ENCODE data around the gene PLEKHG4B. TPM values are rescaled to one million over a fixed set of nuclear protein-coding genes. Genes with fewer than 3 reads are reported as not detected.

Gene PLEKHG4B
- polyA plus RNA-seq, 1 of the 3 experiments (the other 2 are of a cell fraction), result 0.18 TPM

GRCh38 chr5:157126-157715, 65.3 kb downstream of the PLEKHG4B start:
- POLR2A ChIA-PET, result no interaction called here
- Histone ChIP-seq H3K9me3 (no peaks in the 10 kb centered on the region), H3K27me3 (ENCODE audit: insufficient read depth) (no peaks in the 10 kb centered on the region; the same call in 1 of the 2 replicates), H2AFZ (ENCODE audit: low read depth) (no peak overlapping the region), H3K9me2 (no peaks in the 10 kb centered on the region), H3K4me3 (ENCODE audit: low read depth in 2 of 2, low read length in 1 of 2) (no peak overlapping the region), H3K79me2 (ENCODE audit: insufficient read depth) (no peaks in the 10 kb centered on the region), H4K20me1 (ENCODE audit: insufficient read depth) (no peaks in the 10 kb centered on the region), H3F3A (replicated peaks; ENCODE audit: insufficient read depth) (peaks cover 3% of the 10 kb centered on the region), H3K9ac (no peak overlapping the region), H3K27ac (ENCODE audit: low read depth in 2 of 2, low read length in 1 of 2) (no peak overlapping the region), H3K4me1 (ENCODE audit: control insufficient read depth in 1 of 2, insufficient read depth in 2 of 2, low read depth in 1 of 2, low read length in 1 of 2) (no peaks in the 10 kb centered on the region), H3K4me2 (no peak overlapping the region), H3K36me3 (replicated peaks in 1 of 2; ENCODE audit: control insufficient read depth in 1 of 2, insufficient read depth in 2 of 2, low read length in 1 of 2) (no peaks in the 10 kb centered on the region)
- no peak for DNase-seq
- TF ChIP-seq GATA2 (CRISPR knock-in tag; IDR thresholded peaks at IDR 0.05), result no peak
- WGBS (ENCODE audit: low lambda C conversion rate), result 80% methylated on average over 9 of the region's 12 CpGs
- CTCF ChIA-PET, result no interaction called here

GRCh38 chr5:157801-158200, 65.8 kb downstream of the PLEKHG4B start:
- Histone ChIP-seq H3F3A (replicated peaks; ENCODE audit: insufficient read depth) (peaks cover 3% of the 10 kb centered on the region), H3K9ac (no peak overlapping the region), H3K4me3 (ENCODE audit: low read depth in 2 of 2, low read length in 1 of 2) (no peak overlapping the region), H3K4me1 (ENCODE audit: control insufficient read depth in 1 of 2, insufficient read depth in 2 of 2, low read depth in 1 of 2, low read length in 1 of 2) (no peaks in the 10 kb centered on the region), H3K27ac (ENCODE audit: low read depth in 2 of 2, low read length in 1 of 2) (no peak overlapping the region), H3K4me2 (no peak overlapping the region), H3K36me3 (replicated peaks in 1 of 2; ENCODE audit: control insufficient read depth in 1 of 2, insufficient read depth in 2 of 2, low read length in 1 of 2) (no peaks in the 10 kb centered on the region), H3K9me2 (no peaks in the 10 kb centered on the region), H3K9me3 (no peaks in the 10 kb centered on the region), H2AFZ (ENCODE audit: low read depth) (no peak overlapping the region), H4K20me1 (ENCODE audit: insufficient read depth) (no peaks in the 10 kb centered on the region), H3K27me3 (ENCODE audit: insufficient read depth) (no peaks in the 10 kb centered on the region; the same call in 1 of the 2 replicates), H3K79me2 (ENCODE audit: insufficient read depth) (no peaks in the 10 kb centered on the region)
- 77% methylated on average over 8 of the region's 11 CpGs for WGBS (ENCODE audit: low lambda C conversion rate)
- ChIA-PET CTCF (no interaction called here), POLR2A (no interaction called here)
- TF ChIP-seq TEAD4 (IDR thresholded peaks at IDR 0.05; ENCODE audit: borderline replicate concordance, insufficient read depth) (no peak), EP300 (IDR thresholded peaks at IDR 0.05; ENCODE audit: borderline replicate concordance in 1 of 2, low read depth in 1 of 2, low read length in 1 of 2) (no peak), TCF12 (IDR thresholded peaks at IDR 0.05) (no peak), NRF1 (IDR thresholded peaks at IDR 0.05; ENCODE audit: low read depth, low read length) (no peak), RAD21 (IDR thresholded peaks at IDR 0.05; ENCODE audit: low read length) (no peak), MEF2A (IDR thresholded peaks at IDR 0.05; ENCODE audit: borderline replicate concordance, low read depth) (no peak), JUND (IDR thresholded peaks at IDR 0.05) (no peak), RFX5 (IDR thresholded peaks at IDR 0.05; ENCODE audit: low read length) (no peak), TAF1 (IDR thresholded peaks at IDR 0.05; ENCODE audit: borderline replicate concordance, low read depth, low read length) (no peak), SMC3 (IDR thresholded peaks at IDR 0.05; ENCODE audit: low read depth, low read length) (no peak), ZBTB33 (IDR thresholded peaks at IDR 0.05; ENCODE audit: borderline replicate concordance, low read depth) (no peak), ELF1 (IDR thresholded peaks at IDR 0.05) (no peak), GATA2 (CRISPR knock-in tag; IDR thresholded peaks at IDR 0.05) (no peak)
- no peak for DNase-seq

Measured in SK-N-SH (cell line).